ENCODE measurements around the gene FNDC8.
"Not testable (repeated sequence)": the region's sequence is repeated elsewhere in the genome, so short reads cannot be mapped to it uniquely, and the experiment has no call there.

The FNDC8 gene

GRCh38 chr17:35121315-35121714, at the start of gene FNDC8:
Gene FNDC8 (plus strand): TSS chr17:35121615. CDS start chr17:35121694, 79 bp downstream.
- DNase-seq (ENCODE audit: low spot score), result no peak

- DNase-seq (ENCODE audit: low spot score), result no peak
These were observed 48.1 kb upstream of the FNDC8 start for GRCh38 chr17:35073183-35073790.

DNA sequence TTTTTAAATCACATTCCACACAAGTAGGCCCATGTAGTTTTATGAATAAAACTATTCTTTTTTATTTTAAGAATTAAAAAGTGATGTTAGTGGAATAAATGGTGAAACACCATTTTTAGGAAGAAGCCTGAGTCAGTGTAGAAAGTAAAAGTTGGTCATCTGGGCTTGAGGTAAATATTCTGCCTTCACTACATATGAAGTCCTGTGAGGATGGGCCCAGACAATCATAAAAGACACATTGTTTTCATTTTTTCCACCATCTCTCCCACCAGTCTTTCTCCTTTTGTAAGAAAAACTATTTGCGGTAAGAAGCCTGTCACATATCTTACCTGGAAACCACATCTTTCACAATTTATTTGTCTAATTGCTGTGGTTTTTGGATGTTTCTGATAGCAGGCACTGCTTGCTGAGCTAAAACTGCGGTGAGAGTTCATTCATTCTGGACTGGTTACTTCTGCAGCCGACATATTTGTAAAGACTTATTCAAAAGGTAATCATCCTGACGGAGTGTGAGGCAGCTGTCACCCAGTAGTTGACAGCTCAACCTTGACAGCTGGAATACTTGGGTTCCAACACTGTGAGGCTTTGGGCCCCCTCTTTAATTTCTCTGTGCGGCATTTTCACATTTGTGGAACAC, 47.3 kb upstream of the FNDC8 start:
- no peak for DNase-seq (ENCODE audit: low spot score)

DNA sequence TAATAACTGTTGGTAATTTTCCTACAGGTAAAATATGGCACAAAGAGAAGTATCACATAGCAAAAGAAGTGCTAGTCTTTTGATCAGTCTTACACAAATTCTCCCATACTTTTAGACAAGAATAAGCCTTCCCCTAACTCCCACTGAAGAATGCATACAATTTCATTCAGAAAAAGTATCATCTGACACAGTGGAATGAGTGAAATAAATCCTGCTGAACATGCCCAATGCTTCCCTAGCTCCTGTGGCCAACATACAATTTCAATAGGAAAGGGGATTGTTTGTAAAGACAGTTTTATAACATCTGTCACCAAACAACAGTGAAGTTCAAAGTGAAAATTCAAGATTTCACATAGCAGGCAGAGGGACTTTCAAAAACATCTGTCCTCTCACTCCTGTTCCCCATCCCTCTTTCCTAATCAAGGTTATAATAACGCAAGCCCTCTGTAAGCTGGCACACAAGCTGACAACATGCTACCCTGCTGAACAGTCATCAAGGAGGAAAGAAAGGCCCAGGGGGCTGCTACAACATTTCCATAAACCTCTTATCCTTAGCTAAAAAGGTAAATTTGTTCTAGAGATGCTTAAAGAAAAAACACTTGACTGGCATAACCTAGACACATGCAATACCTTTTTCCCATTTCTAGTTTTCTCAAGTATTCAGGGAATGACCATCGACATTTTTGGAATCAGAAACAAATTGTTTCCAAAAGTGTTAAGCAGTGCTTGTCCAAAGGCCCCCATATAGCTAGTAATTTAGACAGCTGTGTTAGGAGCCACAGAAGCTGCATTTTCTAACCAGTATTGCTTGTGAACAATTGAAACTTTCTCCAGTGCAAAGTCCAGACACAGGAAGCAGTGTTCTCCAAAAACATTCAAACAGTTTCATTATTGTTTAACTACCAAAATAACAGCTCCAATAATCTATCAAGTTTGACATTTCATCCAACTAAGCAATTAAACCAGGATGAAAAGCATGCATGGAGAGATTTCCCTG, 46.4 kb upstream of the FNDC8 start:
- DNase-seq (ENCODE audit: low spot score), result peak; percentile 59

- DNase-seq (ENCODE audit: low spot score), result no peak
These were observed 44.5 kb upstream of the FNDC8 start for GRCh38 chr17:35076874-35077273.

GRCh38 chr17:35079547-35080423, 41.6 kb upstream of the FNDC8 start:
- DNase-seq (ENCODE audit: low spot score), result no peak

DNA sequence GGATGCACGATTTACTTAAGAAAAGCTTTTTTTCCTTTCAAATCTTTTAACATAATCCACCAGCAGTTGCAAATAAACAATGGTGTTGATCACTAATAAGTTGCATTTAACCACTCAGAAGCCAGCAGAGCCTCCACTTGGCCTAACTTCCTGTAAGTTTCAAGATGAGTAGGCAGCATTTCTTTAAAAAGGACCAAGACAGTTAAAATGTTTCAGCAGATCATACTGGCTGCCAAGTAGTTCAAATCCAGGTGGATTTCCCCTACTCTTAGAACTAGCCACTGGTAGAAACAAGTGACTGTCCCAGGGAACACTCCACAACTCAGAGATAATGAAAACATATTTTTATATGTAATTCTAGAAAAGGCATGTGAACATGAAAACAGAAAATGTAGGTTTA, 40.9 kb upstream of the FNDC8 start:
- DNase-seq (ENCODE audit: low spot score), result no peak

DNA sequence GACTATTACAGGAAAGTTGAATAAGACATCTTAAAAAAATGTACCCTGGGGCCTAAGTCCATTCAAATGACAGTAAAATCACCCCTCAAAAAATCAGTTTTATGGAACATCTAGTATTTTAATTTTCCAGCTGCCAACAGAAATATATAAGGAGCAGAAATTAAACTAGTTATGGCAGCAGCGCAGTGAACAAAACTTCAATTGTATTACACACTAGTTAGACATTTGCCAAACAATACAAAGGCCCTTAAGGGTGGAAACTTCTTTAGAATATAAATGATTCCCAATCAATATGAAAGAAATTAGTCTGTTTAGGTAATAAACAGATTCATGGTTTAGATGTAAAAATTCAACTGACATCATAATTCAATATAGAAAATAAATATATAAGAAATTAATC, 39.8 kb upstream of the FNDC8 start:
- DNase-seq (ENCODE audit: low spot score), result no peak

DNA sequence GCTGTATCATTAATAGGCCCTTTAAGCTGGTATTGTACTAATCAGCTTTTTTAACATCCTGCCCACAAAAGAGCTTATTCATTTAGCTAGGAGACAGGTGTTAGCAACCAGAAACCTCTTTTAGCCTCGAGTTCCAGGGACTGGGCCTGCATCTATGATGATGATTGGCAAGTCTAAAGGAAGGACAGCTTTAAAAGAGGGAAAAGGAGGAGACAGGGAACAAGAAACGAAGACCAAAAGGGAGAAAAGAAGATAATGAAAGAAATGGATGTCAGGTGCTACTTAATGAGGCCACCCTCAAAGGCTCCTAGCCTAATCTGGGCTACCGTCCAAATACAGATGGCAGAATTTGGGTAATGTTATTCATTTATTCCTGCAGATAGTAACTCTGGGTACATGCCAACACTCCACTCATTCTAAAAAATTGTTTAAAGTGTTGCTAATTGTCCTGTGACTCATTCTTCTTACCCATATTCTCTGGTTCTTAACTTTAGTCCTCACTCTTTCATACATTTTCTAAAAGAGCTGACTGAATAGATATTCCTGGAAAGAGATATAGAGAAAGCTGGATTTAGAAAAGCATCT, 39.2 kb upstream of the FNDC8 start:
- DNase-seq (ENCODE audit: low spot score), result peak; percentile 81

DNA sequence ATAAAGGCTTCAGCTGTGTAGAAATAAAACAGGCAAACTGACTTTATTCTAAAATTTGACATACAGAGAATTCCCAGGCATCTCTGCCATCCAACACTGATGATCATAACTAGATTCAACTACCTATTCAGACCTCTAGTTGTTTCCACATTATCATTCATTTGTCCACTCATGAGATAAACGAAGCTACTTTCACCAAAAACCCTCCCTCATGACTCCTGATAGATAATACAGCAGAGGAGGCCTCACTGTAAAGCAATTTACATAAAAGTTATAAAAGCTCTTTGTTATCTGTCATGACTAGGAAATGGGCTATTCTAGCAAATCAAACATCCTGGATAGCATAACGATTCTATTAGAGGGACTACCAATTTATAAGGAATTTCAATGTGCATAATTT, 38.3 kb upstream of the FNDC8 start:
- DNase-seq (ENCODE audit: low spot score), result peak; percentile 46

- no peak for DNase-seq (ENCODE audit: low spot score)
These were observed 36.4 kb upstream of the FNDC8 start for GRCh38 chr17:35084987-35085386.

DNA sequence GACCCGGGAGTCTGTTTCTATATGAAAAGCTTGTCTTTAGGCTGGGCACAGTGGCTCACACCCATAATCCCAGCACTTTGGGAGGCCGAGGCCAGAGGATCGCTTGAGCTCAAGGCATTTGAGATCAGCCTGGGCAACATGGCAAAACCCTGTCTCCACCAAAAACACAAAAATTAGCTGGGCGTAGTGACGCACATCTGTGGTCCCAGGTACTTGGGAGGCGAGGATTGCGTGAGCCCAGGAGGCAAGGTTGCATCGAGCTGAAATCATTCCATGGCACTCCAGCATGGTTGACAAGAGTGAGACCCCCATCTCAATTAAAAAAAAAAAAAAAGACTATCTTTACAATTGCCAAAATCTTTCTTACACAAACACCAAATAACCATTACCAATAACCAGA, 35.3 kb upstream of the FNDC8 start:
- DNase-seq (ENCODE audit: low spot score), result no peak

DNA sequence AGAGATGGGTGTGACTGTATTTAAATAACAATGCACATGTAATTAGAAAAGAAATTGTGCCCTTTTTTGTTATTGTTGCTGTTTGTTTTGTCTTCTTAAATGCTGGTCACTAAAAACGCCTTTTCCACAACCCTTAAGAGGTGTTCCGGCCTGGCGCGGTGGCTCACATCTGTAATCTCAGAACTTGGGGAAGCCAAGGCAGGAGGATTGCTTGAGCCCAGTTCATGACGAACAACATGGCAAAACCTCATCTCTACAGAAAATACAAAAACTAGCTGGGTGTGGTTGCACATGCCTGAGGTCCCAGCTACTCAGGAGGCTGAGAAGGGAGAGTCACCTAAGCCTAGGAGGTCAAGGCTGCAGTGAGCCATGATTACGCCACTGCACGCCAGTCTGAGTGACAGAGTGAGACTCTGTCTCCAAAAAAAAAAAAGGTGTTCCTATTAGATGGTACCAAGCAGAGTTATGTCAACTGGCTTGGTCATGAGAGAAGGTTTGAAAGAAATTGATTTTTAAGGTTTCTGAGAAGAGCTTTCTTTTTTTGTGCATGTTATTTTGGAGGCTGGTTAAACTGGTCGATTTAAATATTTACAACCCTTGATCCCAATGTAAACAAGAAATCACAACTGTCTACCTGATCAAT, 34.4 kb upstream of the FNDC8 start:
- no peak for DNase-seq (ENCODE audit: low spot score)

DNA sequence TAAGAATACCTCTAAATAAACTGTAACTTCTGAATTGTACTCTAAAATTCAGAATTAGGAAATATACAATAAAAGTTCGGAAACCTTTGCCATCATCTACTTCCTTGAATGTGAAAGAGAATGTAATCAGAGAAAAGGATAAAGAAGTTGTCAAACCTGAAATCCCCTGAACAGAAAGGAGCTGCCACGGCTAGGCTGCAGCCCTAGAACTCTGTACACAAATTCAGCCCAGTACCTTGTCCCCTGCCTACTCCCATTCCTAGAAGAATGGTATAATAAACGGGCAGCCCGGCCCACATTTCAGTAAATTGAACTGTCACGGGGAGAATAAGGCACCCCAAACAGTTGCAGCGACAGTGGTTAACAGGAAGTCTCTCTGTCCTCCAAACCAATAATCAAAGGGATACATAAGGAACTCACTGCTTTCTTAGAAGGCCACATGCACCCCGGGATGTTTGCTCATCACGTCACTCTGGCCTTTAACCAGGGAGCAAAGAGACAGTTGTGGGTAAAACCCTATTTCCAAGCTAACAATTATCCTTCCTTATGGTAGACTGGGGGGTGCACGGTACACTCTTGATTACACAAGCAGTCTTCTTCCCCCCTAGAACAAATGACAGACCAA, 33.6 kb upstream of the FNDC8 start:
- no peak for DNase-seq (ENCODE audit: low spot score)

GRCh38 chr17:35088356-35088880, 33.0 kb upstream of the FNDC8 start:
- no peak for DNase-seq (ENCODE audit: low spot score)

GRCh38 chr17:35088881-35089585, 32.4 kb upstream of the FNDC8 start:
- DNase-seq (ENCODE audit: low spot score), result peak; percentile 53

DNA sequence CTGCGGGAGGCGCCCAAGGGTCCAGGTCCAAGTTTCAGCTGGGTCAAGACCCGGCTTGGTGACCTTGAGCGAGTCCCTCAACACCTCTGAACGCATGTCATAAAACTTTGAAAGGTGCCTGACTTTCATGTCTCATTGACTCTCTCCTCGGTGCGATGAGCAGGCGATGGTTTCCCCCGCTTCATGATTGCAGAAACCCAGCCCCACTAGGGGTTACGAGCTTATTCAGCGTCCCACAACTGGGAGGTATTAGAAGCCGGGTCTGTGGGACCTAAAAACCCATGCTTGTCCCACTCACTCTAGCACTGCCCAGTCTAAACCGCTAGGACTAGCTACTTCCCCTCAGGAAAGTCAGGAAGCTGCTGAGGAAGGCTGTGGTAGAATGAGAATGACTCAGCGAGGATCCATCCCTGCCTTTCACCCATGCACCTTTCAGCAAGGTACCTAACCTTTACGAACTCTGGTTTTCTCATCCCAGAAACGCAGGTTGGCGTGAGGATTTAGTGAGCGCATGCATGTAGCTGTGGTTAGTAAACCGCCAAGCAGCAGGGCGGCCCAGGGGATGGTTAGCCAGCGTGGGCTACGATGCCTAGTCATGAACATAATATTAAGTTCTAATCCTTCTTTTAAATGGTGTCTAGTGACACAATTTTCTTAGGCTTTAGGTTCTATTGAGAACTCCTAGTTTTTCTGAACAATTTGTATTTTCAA, 31.7 kb upstream of the FNDC8 start:
- no peak for DNase-seq (ENCODE audit: low spot score)

GRCh38 chr17:35090707-35091106, 30.7 kb upstream of the FNDC8 start:
- not testable (repeated sequence) for DNase-seq (ENCODE audit: low spot score)

DNA sequence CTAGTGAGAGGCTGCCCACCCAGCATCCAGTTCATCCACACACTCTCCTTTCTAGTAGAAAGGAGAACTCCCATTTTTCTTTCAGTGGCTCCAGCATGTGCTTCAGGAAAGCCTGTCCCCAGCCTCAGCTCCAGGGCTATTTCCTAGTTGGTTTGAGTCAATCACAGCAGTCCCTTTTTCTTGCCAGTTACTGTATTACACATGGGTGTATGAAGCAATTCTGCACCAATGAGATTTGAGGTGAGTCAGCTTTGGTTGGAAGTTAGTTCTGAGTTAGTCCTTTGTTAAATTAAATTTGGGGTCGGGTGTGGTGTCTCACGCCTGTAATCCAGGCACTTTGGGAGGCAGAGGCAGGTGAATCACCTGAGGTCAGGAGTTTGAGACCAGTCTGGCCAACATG, 26.5 kb upstream of the FNDC8 start:
- DNase-seq (ENCODE audit: low spot score), result no peak
